Activated T-cell treated with anti-CD3 and anti-CD28 coated beads, Interleukin-2, amount 50 U/mL, for 4 hours (primary cell): ENCODE data around the gene SLC25A45. TPM values are rescaled to one million over a fixed set of nuclear protein-coding genes. Genes with fewer than 3 reads are reported as not detected.

Experiments
- ATAC-seq, 2 donors: fragments of 200-7000 bp; cut with Tn5 transposase; one replicate each; pipeline ENCODE4 v1.10.0; 2021
- DNase-seq: peaks from one replicate; pipeline ENCODE4 v3.0.0-alpha.2; 2020
- H3K27me3 Mint-ChIP-seq: one replicate; pipeline ENCODE4 v1.8.0; 2021; ENCODE audit warnings: low read depth, mixed read lengths
- H3K36me3 Mint-ChIP-seq: one replicate; pipeline ENCODE4 v1.8.0; 2022; ENCODE audit warnings: mixed read lengths; ENCODE audit not compliant: insufficient read depth
- H3K4me1 Mint-ChIP-seq: one replicate; pipeline ENCODE4 v1.8.0; 2021; ENCODE audit warnings: low read depth, mixed read lengths
- H3K4me3 Mint-ChIP-seq: one replicate; pipeline ENCODE4 v1.8.0; 2021; ENCODE audit warnings: mild to moderate bottlenecking, moderate library complexity, mixed read lengths
- H3K9me3 Mint-ChIP-seq: one replicate; pipeline ENCODE4 v1.8.0; 2021; ENCODE audit warnings: mixed read lengths
- total RNA-seq, 3 donors: library from RNA; stranded (reverse); gene quantifications; one replicate each; pipeline ENCODE4 v1.2.1, GENCODE V29; 2021

The SLC25A45 gene
- total RNA-seq, 3 donors from 2014 or later: 7.0 to 11.1 (median 9.5) TPM

DNA sequence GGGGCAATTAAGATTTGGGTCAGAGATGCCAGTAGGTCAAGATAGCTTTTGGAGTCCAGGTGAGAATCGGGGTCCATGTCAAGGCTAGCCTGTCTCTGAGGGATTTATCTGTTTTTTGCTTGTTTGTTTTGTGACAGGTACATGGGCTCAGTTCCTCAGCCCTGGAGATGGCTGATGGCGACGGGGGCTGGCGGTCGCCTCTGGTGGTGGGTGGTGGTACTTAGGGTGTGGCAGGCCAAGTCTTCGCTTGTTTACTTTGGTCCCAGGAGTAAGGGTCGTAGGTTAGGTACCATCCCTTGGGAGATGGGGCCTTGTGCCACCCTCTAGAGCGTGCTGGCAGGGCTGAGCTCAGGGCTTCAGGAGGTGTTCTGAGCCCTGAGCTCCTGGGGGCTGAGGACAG is 4.7 kb downstream of the SLC25A45 start:
- Mint-ChIP-seq H3K4me3 (no peak overlapping the region), H3K4me1 (peaks cover 12% of the 10 kb centered on the region), H3K27me3 (no peaks in the 10 kb centered on the region), H3K9me3 (no peaks in the 10 kb centered on the region), H3K36me3 (no peaks in the 10 kb centered on the region)
- DNase-seq (no peak), ATAC-seq (no peak)

DNA sequence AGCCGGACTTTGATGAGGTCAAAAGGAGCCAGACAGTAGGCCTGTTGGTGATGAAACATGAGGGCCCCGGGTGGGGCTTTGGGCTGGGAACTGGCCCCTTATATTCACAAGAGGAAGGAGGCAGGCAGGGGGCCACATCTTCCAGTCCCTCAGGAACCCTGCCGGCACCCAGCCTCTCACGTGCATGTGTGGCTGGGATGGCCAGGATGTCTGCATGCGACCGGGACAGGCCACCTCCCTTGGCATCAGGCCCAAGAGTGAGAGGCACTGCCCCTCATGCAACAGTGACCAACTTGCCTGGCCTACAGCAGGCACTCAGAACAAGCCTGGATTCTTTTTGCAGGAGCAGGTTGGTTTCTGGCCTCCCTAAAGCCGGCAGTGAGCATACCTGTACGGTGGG is 5.4 kb downstream of the SLC25A45 start:
- Mint-ChIP-seq H3K4me1 (peaks cover 7% of the 10 kb centered on the region), H3K4me3 (no peak overlapping the region), H3K9me3 (no peaks in the 10 kb centered on the region), H3K36me3 (no peaks in the 10 kb centered on the region), H3K27me3 (no peaks in the 10 kb centered on the region)
- no peak for DNase-seq
- ATAC-seq: no peak

DNA sequence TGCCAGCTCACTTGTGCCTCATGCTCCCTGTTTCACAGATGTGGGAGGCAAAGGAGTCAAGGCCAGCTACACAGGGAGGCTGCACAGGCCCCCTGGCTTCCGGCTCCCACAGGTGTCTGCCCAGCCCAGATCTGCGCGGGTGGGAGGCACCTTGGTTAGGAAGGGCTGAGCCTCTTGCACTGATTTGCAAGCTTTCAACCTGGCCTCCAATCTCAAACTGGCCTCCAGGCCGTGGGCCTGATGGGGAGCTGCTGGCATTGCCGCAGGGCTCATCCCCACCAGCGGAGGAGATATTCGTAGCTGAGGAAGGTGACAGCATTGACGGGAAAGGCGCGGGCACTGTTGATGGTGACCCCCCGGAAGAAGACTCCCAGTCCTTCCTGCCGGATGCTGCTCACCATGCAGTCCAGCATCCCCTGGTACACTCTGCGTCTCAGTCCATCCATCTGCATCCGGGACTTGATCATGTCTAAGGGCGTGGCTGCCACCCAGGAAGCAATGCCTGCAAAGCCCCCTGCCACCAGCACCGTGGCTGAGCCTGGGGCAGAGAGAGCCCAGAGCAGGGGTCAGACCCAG is 6.2 kb downstream of the SLC25A45 start:
- no peak for ATAC-seq
- DNase-seq: no peak
- Mint-ChIP-seq H3K4me1 (peaks cover 3% of the 10 kb centered on the region), H3K36me3 (no peaks in the 10 kb centered on the region), H3K4me3 (no peak overlapping the region), H3K9me3 (no peaks in the 10 kb centered on the region), H3K27me3 (no peaks in the 10 kb centered on the region)

DNA sequence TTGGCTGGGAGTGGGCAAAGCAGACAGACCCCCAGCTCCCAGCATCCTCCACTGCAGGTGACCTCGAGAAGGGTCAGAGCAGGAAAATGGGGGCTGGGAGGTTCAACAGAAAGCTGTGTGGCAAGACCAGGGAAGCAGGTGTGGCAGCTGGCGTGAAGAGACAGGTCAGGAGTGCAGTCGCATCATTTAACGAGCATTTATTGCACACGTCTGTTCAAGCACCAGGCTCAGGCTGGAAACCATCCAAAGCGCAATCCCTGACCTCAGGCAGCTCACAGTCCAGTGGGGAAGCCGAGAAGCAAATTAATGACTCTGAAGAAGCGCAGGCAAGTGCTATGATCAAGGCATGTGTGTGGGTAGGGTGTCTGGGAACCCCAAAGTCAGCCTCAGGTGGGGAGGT is 7.4 kb downstream of the SLC25A45 start:
- Mint-ChIP-seq H3K4me1 (no peaks in the 10 kb centered on the region), H3K36me3 (no peaks in the 10 kb centered on the region), H3K4me3 (no peak overlapping the region), H3K27me3 (no peaks in the 10 kb centered on the region), H3K9me3 (no peaks in the 10 kb centered on the region)
- no peak for DNase-seq
- no peak for ATAC-seq

DNA sequence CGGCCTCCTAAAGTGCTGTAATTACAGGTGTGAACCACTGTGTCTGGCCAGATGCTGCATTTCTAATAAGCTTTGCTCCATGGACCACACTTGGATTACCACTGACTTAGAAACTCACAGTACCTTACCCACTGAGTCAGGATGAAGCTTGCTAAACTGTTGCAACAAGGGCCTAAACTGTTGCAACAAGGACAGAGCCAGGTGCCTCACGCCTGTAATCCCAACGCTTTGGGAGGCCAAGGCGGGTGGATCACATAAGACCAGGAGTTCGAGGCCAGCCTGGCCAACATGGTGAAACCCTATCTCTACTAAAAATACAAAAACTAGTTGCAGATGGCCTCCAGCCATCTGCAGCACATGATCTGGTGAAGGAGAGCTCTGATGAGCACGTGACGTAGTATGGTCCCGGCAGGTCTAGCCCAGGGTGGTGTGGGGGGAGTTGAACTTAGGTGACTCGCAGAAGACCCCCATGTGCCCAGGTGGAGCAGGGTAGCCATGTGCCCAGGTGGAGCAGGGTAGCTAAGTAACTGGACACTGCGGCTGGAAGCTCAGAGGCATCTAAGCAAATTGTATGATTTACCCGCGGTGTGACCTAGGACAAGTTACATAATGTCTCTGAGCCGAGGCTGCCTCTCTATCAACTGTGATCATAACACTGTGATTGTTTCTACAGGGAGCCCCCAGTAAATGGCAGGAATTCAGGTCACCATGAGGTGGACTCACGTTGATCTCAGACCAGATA is 8.4 kb downstream of the SLC25A45 start:
- DNase-seq (no peak), ATAC-seq (no peak)
- no peaks in the 10 kb centered on the region for H3K27me3 Mint-ChIP-seq
- H3K36me3 Mint-ChIP-seq: no peaks in the 10 kb centered on the region
- H3K4me1 Mint-ChIP-seq: no peaks in the 10 kb centered on the region
- no peaks in the 10 kb centered on the region for H3K9me3 Mint-ChIP-seq
- no peak overlapping the region for H3K4me3 Mint-ChIP-seq

DNA sequence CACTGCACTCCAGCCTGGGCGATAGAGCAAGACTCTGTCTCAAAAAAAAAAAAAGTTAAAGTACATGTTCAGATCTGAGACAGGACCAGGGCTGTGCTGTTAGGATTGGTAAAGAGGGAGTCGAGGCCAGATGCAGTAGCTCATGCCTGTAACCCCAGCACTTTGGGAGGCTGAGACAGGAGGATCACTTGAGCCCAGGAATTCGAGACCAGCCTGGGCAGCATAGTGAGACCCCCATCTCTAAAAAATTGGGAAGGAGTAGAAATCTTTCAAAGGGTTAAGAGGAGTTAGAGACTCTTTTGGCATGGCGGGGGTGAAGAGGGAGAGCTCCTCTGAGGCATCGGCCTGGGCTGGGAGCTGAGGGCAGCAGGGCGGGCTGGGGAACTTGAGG is 11.8 kb downstream of the SLC25A45 start:
- DNase-seq (no peak), ATAC-seq (no peak)
- H3K4me3 Mint-ChIP-seq: no peak overlapping the region
- no peaks in the 10 kb centered on the region for H3K36me3 Mint-ChIP-seq
- H3K9me3 Mint-ChIP-seq: no peaks in the 10 kb centered on the region
- H3K4me1 Mint-ChIP-seq: no peaks in the 10 kb centered on the region
- no peaks in the 10 kb centered on the region for H3K27me3 Mint-ChIP-seq

DNA sequence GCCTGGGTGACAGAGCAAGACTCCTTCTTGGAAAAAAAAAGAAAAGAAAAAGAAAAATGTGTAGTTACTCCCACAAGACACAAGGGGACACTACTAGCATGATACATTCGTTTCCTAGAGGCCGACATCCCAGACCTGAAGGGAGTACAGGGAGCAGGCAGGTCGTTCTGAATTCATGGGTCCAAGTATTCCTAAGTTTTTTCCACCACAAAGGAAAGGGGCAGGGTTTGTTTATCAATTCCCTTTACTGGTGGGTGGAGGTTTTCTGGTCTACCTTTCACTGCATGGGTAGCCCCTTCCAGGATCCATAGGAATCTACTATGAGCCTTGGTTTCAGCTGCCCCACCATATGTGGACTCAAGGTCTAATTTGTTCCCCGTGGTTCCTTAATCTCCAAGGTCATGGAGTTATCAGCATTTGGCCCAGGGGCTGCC is 16.1 kb downstream of the SLC25A45 start:
- no peak for DNase-seq
- ATAC-seq: peak; percentile 63 to 76
- Mint-ChIP-seq H3K4me3 (no peak overlapping the region), H3K9me3 (no peaks in the 10 kb centered on the region), H3K4me1 (peaks cover 4% of the 10 kb centered on the region), H3K36me3 (no peaks in the 10 kb centered on the region), H3K27me3 (no peaks in the 10 kb centered on the region)

DNA sequence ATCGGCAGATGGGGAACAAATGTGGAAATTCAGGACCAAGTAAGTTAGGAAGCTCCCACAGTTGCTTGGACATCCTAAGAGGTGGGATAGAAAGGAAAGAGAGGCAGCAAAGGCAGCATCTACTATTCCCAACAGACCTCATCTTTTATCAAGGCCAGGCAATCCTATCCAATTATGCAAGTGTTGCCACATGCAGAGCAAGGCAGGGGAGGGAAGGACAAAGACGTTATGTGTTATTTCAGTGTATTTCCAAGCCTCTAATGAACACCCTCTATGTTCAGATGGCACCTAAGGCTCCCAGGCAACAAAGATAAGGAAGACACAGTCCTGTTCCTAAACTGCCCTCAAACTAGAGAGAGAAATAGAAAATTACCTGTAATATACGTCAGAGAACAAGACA is 18.7 kb downstream of the SLC25A45 start:
- no peak for ATAC-seq
- H3K27me3 Mint-ChIP-seq: no peaks in the 10 kb centered on the region
- H3K9me3 Mint-ChIP-seq: no peaks in the 10 kb centered on the region

DNA sequence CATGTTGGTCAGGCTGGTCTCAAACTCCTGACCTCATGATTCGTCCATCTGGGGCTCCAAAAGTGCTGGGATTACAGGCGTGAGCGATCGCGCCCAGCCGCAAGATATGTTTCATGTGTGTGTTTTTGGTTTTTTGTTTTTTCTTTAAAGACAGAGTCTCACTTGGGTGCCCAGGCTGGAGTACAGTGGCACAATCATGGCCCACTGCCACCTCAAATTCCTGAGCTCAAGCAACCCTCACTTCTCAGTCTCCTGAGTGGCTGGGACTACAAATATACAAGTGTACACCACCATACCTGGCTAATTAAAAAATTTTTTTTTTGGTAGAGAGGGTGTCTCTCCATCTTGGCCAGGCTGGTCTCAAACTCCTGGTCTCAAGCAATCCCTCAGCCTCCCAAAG is 19.5 kb downstream of the SLC25A45 start:
- Mint-ChIP-seq H3K4me3 (no peak overlapping the region), H3K4me1 (peaks cover 4% of the 10 kb centered on the region), H3K9me3 (no peaks in the 10 kb centered on the region), H3K36me3 (no peaks in the 10 kb centered on the region), H3K27me3 (no peaks in the 10 kb centered on the region)
- DNase-seq (no peak), ATAC-seq (no peak)

More for the DNA sequence above, 18.7 kb downstream of the SLC25A45 start:
- DNase-seq: no peak
- Mint-ChIP-seq H3K36me3 (no peaks in the 10 kb centered on the region), H3K4me3 (no peak overlapping the region), H3K4me1 (peaks cover 4% of the 10 kb centered on the region)

DNA sequence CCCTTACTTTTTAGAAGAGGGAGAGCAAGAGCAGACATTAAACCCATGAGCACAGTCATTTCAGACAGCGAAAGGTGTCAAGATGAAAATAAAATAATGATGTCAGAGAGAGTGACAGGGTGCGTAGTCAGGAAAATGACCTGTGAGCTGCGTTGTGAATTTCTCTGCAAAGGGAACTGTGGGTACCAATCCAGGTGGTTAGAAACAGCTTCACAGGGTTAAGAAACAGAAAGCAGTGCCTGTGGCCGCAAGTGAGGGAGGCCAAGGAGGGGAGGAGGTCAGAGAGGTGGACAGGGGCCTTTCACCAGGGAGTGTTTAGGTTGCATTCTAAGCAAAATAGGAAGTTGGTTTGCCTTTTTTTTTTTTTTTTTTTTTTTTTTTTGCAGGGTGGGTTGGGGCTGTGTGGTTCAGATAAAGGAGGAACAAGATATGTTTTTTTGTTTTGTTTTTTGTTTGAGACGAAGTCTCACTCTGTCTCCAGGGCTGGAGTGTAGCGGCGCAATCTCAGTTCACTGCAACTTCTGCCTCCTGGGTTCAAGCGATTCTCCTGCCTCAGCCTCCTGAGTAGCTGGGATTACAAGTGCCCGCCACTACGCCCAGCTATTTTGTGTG is 20.0 kb downstream of the SLC25A45 start:
- Mint-ChIP-seq H3K4me3 (no peak overlapping the region), H3K27me3 (no peaks in the 10 kb centered on the region), H3K4me1 (peaks cover 4% of the 10 kb centered on the region), H3K9me3 (no peaks in the 10 kb centered on the region), H3K36me3 (no peaks in the 10 kb centered on the region)
- peak; percentile 36 to 57 for ATAC-seq
- no peak for DNase-seq

DNA sequence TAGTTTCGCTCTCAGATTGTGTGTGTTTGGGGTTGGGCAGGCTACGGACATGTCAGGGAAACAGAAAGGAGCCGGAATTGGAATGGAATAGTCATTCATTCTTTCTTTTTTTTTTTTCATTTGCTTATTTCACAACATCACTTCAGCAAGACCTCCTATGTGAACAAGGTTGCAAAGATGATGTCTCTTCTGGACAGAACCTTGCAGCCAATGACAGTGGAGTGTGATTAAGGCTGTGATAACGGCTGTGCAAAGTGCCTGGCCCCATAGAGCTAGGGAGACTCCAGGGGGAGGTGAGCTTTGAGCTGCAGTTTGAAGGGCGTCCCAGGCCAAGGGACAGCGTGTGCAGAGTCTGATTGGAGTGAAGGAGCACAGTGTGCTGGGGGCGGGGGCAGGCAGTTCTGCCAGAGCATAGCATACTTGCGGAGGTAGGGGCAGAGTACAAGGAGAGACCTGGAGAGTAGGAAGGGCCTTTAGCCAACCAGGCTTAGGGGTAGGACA is 24.5 kb downstream of the SLC25A45 start:
- H3K4me1 Mint-ChIP-seq: peaks cover 15% of the 10 kb centered on the region

DNA sequence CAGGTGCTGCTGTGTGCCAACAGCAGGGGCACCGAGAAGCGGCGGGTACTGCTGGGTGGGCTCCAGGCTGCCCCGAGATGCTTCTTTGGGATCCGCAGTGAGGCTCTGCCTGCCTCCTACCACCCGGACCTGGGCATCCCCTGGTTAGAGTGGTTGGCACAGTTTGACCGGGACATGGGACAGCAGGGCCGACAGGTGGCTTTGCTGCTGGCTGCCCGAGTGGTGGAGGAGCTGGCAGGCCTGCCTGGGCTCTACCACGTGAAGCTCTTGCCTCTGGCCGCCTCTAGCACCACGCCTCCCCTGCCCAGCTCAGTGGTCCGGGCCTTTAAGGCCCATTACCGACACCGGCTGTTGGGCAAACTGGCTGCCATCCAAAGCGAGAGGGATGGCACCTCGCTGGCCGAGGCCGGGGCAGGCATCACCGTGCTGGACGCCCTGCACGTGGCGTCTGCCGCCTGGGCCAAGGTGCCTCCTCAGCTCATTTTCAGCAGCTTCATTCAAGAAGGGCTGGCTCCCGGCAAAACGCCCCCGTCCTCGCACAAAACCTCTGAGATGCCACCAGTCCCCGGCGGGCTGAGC is 26.0 kb downstream of the SLC25A45 start:
- Mint-ChIP-seq H3K36me3 (peaks cover 8% of the 10 kb centered on the region), H3K4me3 (peak overlapping the region; percentile 81), H3K9me3 (no peaks in the 10 kb centered on the region), H3K27me3 (no peaks in the 10 kb centered on the region), H3K4me1 (peaks cover 11% of the 10 kb centered on the region)
- no peak for DNase-seq
- ATAC-seq: no peak

More for the DNA sequence above, 24.5 kb downstream of the SLC25A45 start:
- H3K9me3 Mint-ChIP-seq: no peaks in the 10 kb centered on the region
- DNase-seq: no peak
- no peaks in the 10 kb centered on the region for H3K27me3 Mint-ChIP-seq
- ATAC-seq: no peak
- no peaks in the 10 kb centered on the region for H3K36me3 Mint-ChIP-seq
- H3K4me3 Mint-ChIP-seq: no peak overlapping the region

DNA sequence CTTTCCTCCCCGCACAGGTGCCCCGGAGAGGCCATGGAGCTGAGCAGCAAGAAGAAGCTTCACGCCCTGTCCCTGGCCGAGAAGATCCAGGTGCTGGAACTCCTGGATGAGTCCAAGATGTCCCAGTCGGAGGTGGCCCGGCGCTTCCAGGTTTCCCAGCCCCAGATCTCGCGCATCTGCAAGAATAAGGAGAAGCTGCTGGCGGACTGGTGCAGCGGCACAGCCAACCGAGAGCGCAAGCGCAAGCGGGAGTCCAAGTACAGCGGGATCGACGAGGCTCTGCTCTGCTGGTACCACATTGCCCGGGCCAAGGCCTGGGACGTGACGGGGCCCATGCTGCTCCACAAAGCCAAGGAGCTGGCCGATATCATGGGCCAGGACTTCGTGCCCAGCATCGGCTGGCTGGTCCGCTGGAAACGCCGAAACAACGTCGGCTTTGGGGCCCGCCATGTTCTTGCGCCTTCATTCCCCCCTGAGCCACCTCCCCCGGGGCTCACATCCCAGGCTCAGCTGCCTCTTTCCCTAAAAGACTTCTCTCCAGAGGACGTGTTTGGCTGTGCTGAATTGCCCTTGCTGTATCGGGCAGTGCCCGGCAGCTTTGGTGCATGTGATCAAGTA is 26.6 kb downstream of the SLC25A45 start:
- H3K36me3 Mint-ChIP-seq: peaks cover 9% of the 10 kb centered on the region
- no peaks in the 10 kb centered on the region for H3K27me3 Mint-ChIP-seq
- peaks cover 11% of the 10 kb centered on the region for H3K4me1 Mint-ChIP-seq
- ATAC-seq (no peak), DNase-seq (no peak)
- H3K9me3 Mint-ChIP-seq: no peaks in the 10 kb centered on the region
- H3K4me3 Mint-ChIP-seq: peak overlapping the region; percentile 81

DNA sequence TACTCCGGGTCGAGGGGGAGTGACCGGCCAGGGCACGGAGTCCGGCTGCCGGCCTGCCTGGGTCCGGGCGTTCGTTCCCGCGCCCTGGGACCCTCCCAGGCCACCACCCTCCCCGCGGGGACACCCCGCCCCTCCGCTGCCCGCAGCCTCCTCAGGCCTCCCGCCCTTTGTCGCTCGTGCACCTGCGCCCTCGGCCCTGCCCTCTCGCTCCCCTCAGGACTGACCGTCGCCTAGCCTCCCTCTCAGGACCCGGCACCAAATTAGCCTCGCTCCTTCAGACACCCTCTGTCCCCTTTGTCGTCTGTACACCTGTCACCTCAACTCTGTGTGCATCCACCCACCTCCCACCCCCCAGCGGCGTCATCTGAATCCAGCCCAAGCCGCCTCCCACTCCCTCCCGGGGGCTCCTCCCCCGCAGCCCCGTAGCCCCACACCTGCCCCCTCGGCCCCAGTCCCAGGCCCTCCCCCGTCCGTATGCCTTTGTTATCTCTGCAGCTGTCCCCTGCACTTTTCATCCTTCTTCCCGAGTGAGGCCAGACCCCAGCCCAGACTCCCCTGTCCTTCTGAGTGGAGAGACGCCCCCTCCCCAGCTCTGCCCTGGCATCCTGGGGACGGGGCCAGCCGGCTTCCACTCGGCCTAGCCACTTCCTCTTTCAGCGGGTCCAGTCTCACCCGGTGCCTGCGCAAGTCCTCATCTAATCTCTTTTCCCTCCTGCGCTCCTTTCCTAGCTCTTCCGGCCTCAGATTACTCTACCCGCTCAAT is 27.3 kb downstream of the SLC25A45 start:
- Mint-ChIP-seq H3K4me1 (peaks cover 11% of the 10 kb centered on the region), H3K9me3 (no peaks in the 10 kb centered on the region), H3K4me3 (peak overlapping the region; percentile 81), H3K27me3 (no peaks in the 10 kb centered on the region), H3K36me3 (peaks cover 11% of the 10 kb centered on the region)
- ATAC-seq (peak; percentile 25 to 37), DNase-seq (peak; percentile 60)
